Measurements from ENCODE around the gene ARHGEF16. TPM values are rescaled to one million over a fixed set of nuclear protein-coding genes. Genes with fewer than 3 reads are reported as not detected.

Gene ARHGEF16
- total RNA-seq, 2 experiments from 2014 or later = not detected

GRCh38 chr1:3415260-3416090 lies 39.0 kb upstream of the ARHGEF16 start:
- ChIA-PET CTCF (no interaction called here), POLR2A (no interaction called here)
- DNase-seq = no peak
- peaks cover 6% of the 10 kb centered on the region for H3K9me3 Mint-ChIP-seq
- no peak overlapping the region for H3K4me3 Mint-ChIP-seq
- no peaks in the 10 kb centered on the region for H3K4me1 Mint-ChIP-seq
- H3K27me3 Mint-ChIP-seq = no peaks in the 10 kb centered on the region
- H3K36me3 Mint-ChIP-seq (ENCODE audit: low read depth) = no peaks in the 10 kb centered on the region
- no peak overlapping the region for H3K27ac Mint-ChIP-seq

- H3K27ac Mint-ChIP-seq = no peak overlapping the region
- H3K27me3 Mint-ChIP-seq = peaks cover 3% of the 10 kb centered on the region
- H3K4me1 Mint-ChIP-seq = peaks cover 2% of the 10 kb centered on the region
- no peak overlapping the region for H3K4me3 Mint-ChIP-seq
- CTCF ChIA-PET = no interaction called here
- H3K36me3 Mint-ChIP-seq (ENCODE audit: low read depth) = no peaks in the 10 kb centered on the region
- DNase-seq = no peak
- H3K9me3 Mint-ChIP-seq = peaks cover 6% of the 10 kb centered on the region
- POLR2A ChIA-PET = no interaction called here
Observed at GRCh38 chr1:3417082-3417739, 37.3 kb upstream of the ARHGEF16 start.

- Mint-ChIP-seq H3K27ac (no peak overlapping the region), H3K9me3 (peaks cover 6% of the 10 kb centered on the region), H3K36me3 (ENCODE audit: low read depth) (no peaks in the 10 kb centered on the region), H3K4me3 (no peak overlapping the region), H3K4me1 (peaks cover 2% of the 10 kb centered on the region), H3K27me3 (peaks cover 3% of the 10 kb centered on the region)
- DNase-seq = no peak
- ChIA-PET CTCF (interaction anchor here (1.0 kb wide), 1 partner anchor 105 kb away, joined by 3 read pairs; no protein-coding TSS in a partner anchor), POLR2A (no interaction called here)
Observed at GRCh38 chr1:3417934-3418333, 36.5 kb upstream of the ARHGEF16 start.

- no peak for DNase-seq
- peaks cover 6% of the 10 kb centered on the region for H3K9me3 Mint-ChIP-seq
- ChIA-PET CTCF (interaction anchor here (1.0 kb wide), 1 partner anchor 105 kb away, joined by 3 read pairs; no protein-coding TSS in a partner anchor), POLR2A (no interaction called here)
- no peak overlapping the region for H3K27ac Mint-ChIP-seq
- no peak overlapping the region for H3K4me3 Mint-ChIP-seq
- no peaks in the 10 kb centered on the region for H3K36me3 Mint-ChIP-seq (ENCODE audit: low read depth)
- H3K4me1 Mint-ChIP-seq = peaks cover 2% of the 10 kb centered on the region
- peaks cover 3% of the 10 kb centered on the region for H3K27me3 Mint-ChIP-seq
Observed at GRCh38 chr1:3418600-3418999, 35.9 kb upstream of the ARHGEF16 start.

- ChIA-PET POLR2A (no interaction called here), CTCF (no interaction called here)
- Mint-ChIP-seq H3K4me3 (no peak overlapping the region), H3K4me1 (peaks cover 2% of the 10 kb centered on the region), H3K9me3 (peaks cover 6% of the 10 kb centered on the region), H3K27ac (no peak overlapping the region), H3K36me3 (ENCODE audit: low read depth) (no peaks in the 10 kb centered on the region), H3K27me3 (peaks cover 3% of the 10 kb centered on the region)
- no peak for DNase-seq
Observed at GRCh38 chr1:3419415-3420204, 34.9 kb upstream of the ARHGEF16 start.

GRCh38 chr1:3420218-3420951 lies 34.1 kb upstream of the ARHGEF16 start:
- H3K9me3 Mint-ChIP-seq = peaks cover 6% of the 10 kb centered on the region

GRCh38 chr1:3422638-3423037 lies 31.8 kb upstream of the ARHGEF16 start:
- Mint-ChIP-seq H3K27me3 (peaks cover 3% of the 10 kb centered on the region), H3K4me1 (peaks cover 2% of the 10 kb centered on the region), H3K9me3 (no peaks in the 10 kb centered on the region), H3K36me3 (ENCODE audit: low read depth) (no peaks in the 10 kb centered on the region), H3K4me3 (no peak overlapping the region), H3K27ac (no peak overlapping the region)
- DNase-seq = no peak
- ChIA-PET POLR2A (no interaction called here), CTCF (interaction anchor here (1.8 kb wide), 1 partner anchor 31 kb away, joined by 4 read pairs; no protein-coding TSS in a partner anchor)

More at GRCh38 chr1:3420218-3420951, 34.1 kb upstream of the ARHGEF16 start:
- POLR2A ChIA-PET = no interaction called here
- H3K27ac Mint-ChIP-seq = no peak overlapping the region
- DNase-seq = no peak
- H3K4me3 Mint-ChIP-seq = no peak overlapping the region
- peaks cover 3% of the 10 kb centered on the region for H3K27me3 Mint-ChIP-seq
- CTCF ChIA-PET = no interaction called here
- H3K4me1 Mint-ChIP-seq = peaks cover 2% of the 10 kb centered on the region
- no peaks in the 10 kb centered on the region for H3K36me3 Mint-ChIP-seq (ENCODE audit: low read depth)

GRCh38 chr1:3423245-3423829 lies 31.1 kb upstream of the ARHGEF16 start:
- peaks cover 3% of the 10 kb centered on the region for H3K27me3 Mint-ChIP-seq
- CTCF ChIA-PET = interaction anchor here (1.8 kb wide), 1 partner anchor 30 kb away, joined by 4 read pairs; no protein-coding TSS in a partner anchor
- H3K4me1 Mint-ChIP-seq = peaks cover 2% of the 10 kb centered on the region
- no peaks in the 10 kb centered on the region for H3K36me3 Mint-ChIP-seq (ENCODE audit: low read depth)
- no peak overlapping the region for H3K27ac Mint-ChIP-seq
- POLR2A ChIA-PET = no interaction called here
- H3K4me3 Mint-ChIP-seq = no peak overlapping the region
- no peak for DNase-seq
- no peaks in the 10 kb centered on the region for H3K9me3 Mint-ChIP-seq

GRCh38 chr1:3423896-3424611 lies 30.4 kb upstream of the ARHGEF16 start:
- peaks cover 3% of the 10 kb centered on the region for H3K27me3 Mint-ChIP-seq
- ChIA-PET POLR2A (interaction anchor here (0.6 kb wide), 1 partner anchor 485 kb away, joined by 4 read pairs; no protein-coding TSS in a partner anchor), CTCF (interaction anchor here (1.8 kb wide), 1 partner anchor 29 kb away, joined by 4 read pairs; no protein-coding TSS in a partner anchor)
- no peak overlapping the region for H3K4me3 Mint-ChIP-seq
- no peaks in the 10 kb centered on the region for H3K36me3 Mint-ChIP-seq (ENCODE audit: low read depth)
- DNase-seq = no peak
- no peaks in the 10 kb centered on the region for H3K9me3 Mint-ChIP-seq
- peaks cover 2% of the 10 kb centered on the region for H3K4me1 Mint-ChIP-seq
- no peak overlapping the region for H3K27ac Mint-ChIP-seq

GRCh38 chr1:3425486-3426215 lies 28.8 kb upstream of the ARHGEF16 start:
- CTCF ChIA-PET = interaction anchor here (0.6 kb wide), 1 partner anchor 595 kb away, joined by 3 read pairs; no protein-coding TSS in a partner anchor
- Mint-ChIP-seq H3K36me3 (ENCODE audit: low read depth) (no peaks in the 10 kb centered on the region), H3K27ac (no peak overlapping the region)

GRCh38 chr1:3426956-3427535 lies 27.4 kb upstream of the ARHGEF16 start:
- POLR2A ChIA-PET = no interaction called here
- Mint-ChIP-seq H3K27me3 (peaks cover under 1% of the 10 kb centered on the region), H3K36me3 (ENCODE audit: low read depth) (no peaks in the 10 kb centered on the region), H3K9me3 (no peaks in the 10 kb centered on the region), H3K27ac (no peak overlapping the region), H3K4me1 (peaks cover under 1% of the 10 kb centered on the region), H3K4me3 (no peak overlapping the region)
- no peak for DNase-seq
- CTCF ChIA-PET = no interaction called here

More at GRCh38 chr1:3425486-3426215, 28.8 kb upstream of the ARHGEF16 start:
- Mint-ChIP-seq H3K4me1 (peaks cover 2% of the 10 kb centered on the region), H3K27me3 (peaks cover 3% of the 10 kb centered on the region), H3K9me3 (no peaks in the 10 kb centered on the region), H3K4me3 (no peak overlapping the region)
- POLR2A ChIA-PET = no interaction called here
- DNase-seq = no peak
